IMR-90 (cell line): ENCODE measurements around the gene LRRC36. TPM values are rescaled to one million over a fixed set of nuclear protein-coding genes. Genes with fewer than 3 reads are reported as not detected.

Source experiments
- ATAC-seq: fragments of 200-7000 bp; cut with Tn5 transposase; 2 replicates; pipeline ENCODE4 v1.9.1; 2020; ENCODE audit warnings: low read depth, mild to moderate bottlenecking, moderate library complexity
- BruUV-seq: library from RNA; stranded (reverse); fragments of 400-500 nt; replicated peaks from 2 replicates; lab custom pipeline; 2021; lab: Mats Ljungman, UMichigan
- CTCF ChIA-PET: fragments of 300-600 bp; formaldehyde crosslinking; extraction: SDS; loops from one replicate; lab custom pipeline; 2021; ENCODE audit warnings: antibody characterized with exemption; lab: Yijun Ruan, JAX
- POLR2A ChIA-PET: fragments of 300-600 bp; sonication (Branson Sonifier 250); formaldehyde crosslinking; loops from one replicate; lab custom pipeline; 2022; ENCODE audit warnings: antibody characterized with exemption; ENCODE audit not compliant: unreplicated experiment; lab: Charles Lee
- DNase-seq: peaks from one replicate; pipeline ENCODE4 v3.0.0; 2013
- H2AFZ ChIP-seq: replicated peaks from 2 replicates; pipeline ENCODE3; 2013; ENCODE audit warnings: low read length, mild to moderate bottlenecking; ENCODE audit not compliant: poor library complexity
- H2AK5ac ChIP-seq: 2 replicates; pipeline ENCODE4 v1.6.1; 2013; ENCODE audit warnings: low read depth, low read length, inconsistent platforms
- H2AK9ac ChIP-seq: replicated peaks from 2 replicates; pipeline ENCODE3; 2013; ENCODE audit warnings: mild to moderate bottlenecking, low read depth, low read length, moderate library complexity; ENCODE audit not compliant: poor library complexity
- H2BK120ac ChIP-seq: 2 replicates; pipeline ENCODE4 v1.6.1; 2013; ENCODE audit warnings: low read depth, low read length, inconsistent platforms
- H2BK15ac ChIP-seq: 3 replicates; pipeline ENCODE4 v1.6.1; 2013; ENCODE audit warnings: low read depth, low read length, inconsistent platforms
- H2BK20ac ChIP-seq: 2 replicates; pipeline ENCODE4 v1.6.1; 2013; ENCODE audit warnings: low read depth, mild to moderate bottlenecking, inconsistent platforms, low read length, moderate library complexity
- H2BK5ac ChIP-seq: 2 replicates; pipeline ENCODE4 v1.6.1; 2013; ENCODE audit warnings: mild to moderate bottlenecking, low read depth, low read length, inconsistent platforms; ENCODE audit not compliant: poor library complexity, severe bottlenecking
- H3K14ac ChIP-seq: replicated peaks from 2 replicates; pipeline ENCODE4 v1.6.1; 2013; ENCODE audit warnings: low read depth, low read length, inconsistent platforms
- H3K18ac ChIP-seq: 2 replicates; pipeline ENCODE4 v1.6.1; 2013; ENCODE audit warnings: low read depth, low read length, control low read depth
- H3K23ac ChIP-seq: 2 replicates; pipeline ENCODE4 v1.6.1; 2013; ENCODE audit warnings: low read depth, low read length, inconsistent platforms
- H3K27ac ChIP-seq: 2 replicates; pipeline ENCODE4 v1.5.1; 2013; ENCODE audit warnings: mild to moderate bottlenecking, control low read depth, low read length; ENCODE audit not compliant: insufficient read depth
- H3K27me3 ChIP-seq: 2 replicates; pipeline ENCODE4 v1.6.1; 2013; ENCODE audit warnings: low read length; ENCODE audit not compliant: control insufficient read depth, insufficient read depth
- H3K36me3 ChIP-seq: 2 replicates; pipeline ENCODE4 v1.6.1; 2013; ENCODE audit warnings: low read length, mixed read lengths; ENCODE audit not compliant: control insufficient read depth, insufficient read depth
- H3K4ac ChIP-seq: 2 replicates; pipeline ENCODE4 v1.6.1; 2013; ENCODE audit warnings: low read depth, low read length, inconsistent platforms
- H3K4me1 ChIP-seq: 2 replicates; pipeline ENCODE4 v1.6.1; 2013; ENCODE audit warnings: low read length, mixed read lengths; ENCODE audit not compliant: control insufficient read depth, insufficient read depth
- H3K4me2 ChIP-seq: 2 replicates; pipeline ENCODE4 v1.6.1; 2013; ENCODE audit warnings: low read depth, mild to moderate bottlenecking, control low read depth, low read length, moderate library complexity
- H3K4me3 ChIP-seq: 2 replicates; pipeline ENCODE4 v1.5.1; 2013; ENCODE audit warnings: low read depth, mild to moderate bottlenecking, control low read depth, low read length, moderate library complexity; ENCODE audit not compliant: insufficient read depth
- H3K56ac ChIP-seq: 2 replicates; pipeline ENCODE4 v1.6.1; 2013; ENCODE audit warnings: low read length, inconsistent platforms; ENCODE audit not compliant: insufficient read depth; ENCODE audit errors: extremely low read depth
- H3K79me1 ChIP-seq, 2 experiments: 2 replicates each; pipeline ENCODE4 v1.6.1; 2013; ENCODE audit warnings: low read length in 2 of 2, inconsistent platforms in 1 of 2, low read depth in 1 of 2
- H3K9ac ChIP-seq: 2 replicates; pipeline ENCODE4 v1.6.1; 2013; ENCODE audit warnings: low read depth, low read length, control low read depth
- H3K9me1 ChIP-seq: 2 replicates; pipeline ENCODE4 v1.6.1; 2013; ENCODE audit warnings: low read length, inconsistent platforms; ENCODE audit not compliant: insufficient read depth
- H3K9me3 ChIP-seq: 2 replicates; pipeline ENCODE4 v1.6.1; 2013; ENCODE audit warnings: low read length; ENCODE audit not compliant: control insufficient read depth, insufficient read depth
- H4K20me1 ChIP-seq: 2 replicates; pipeline ENCODE4 v1.6.1; 2013; ENCODE audit warnings: low read length, inconsistent platforms; ENCODE audit not compliant: insufficient read depth
- H4K5ac ChIP-seq: 2 replicates; pipeline ENCODE4 v1.6.1; 2013; ENCODE audit warnings: mild to moderate bottlenecking, low read depth, low read length, control low read depth
- H4K8ac ChIP-seq, 2 experiments: 2 replicates each; pipeline ENCODE4 v1.6.1; 2013; ENCODE audit warnings: low read depth in 2 of 2, low read length in 2 of 2, control low read depth in 1 of 2, inconsistent platforms in 1 of 2
- H4K91ac ChIP-seq: 2 replicates; pipeline ENCODE4 v1.6.1; 2013; ENCODE audit warnings: low read depth, low read length, inconsistent platforms; ENCODE audit not compliant: insufficient read depth
- BHLHE40 ChIP-seq: fragments of 150-350 bp; IDR thresholded peaks from 2 replicates; pipeline ENCODE4 v1.6.1; 2016; ENCODE audit warnings: mild to moderate bottlenecking, low read depth, low read length
- CHD1 ChIP-seq: IDR thresholded peaks from 2 replicates; pipeline ENCODE4 v1.6.1; 2012; ENCODE audit warnings: low read depth, low read length, improper control_type of control experiment
- MAZ ChIP-seq: IDR thresholded peaks from 2 replicates; pipeline ENCODE4 v1.6.1; 2012; ENCODE audit warnings: low read depth, mild to moderate bottlenecking, low read length, improper control_type of control experiment, moderate library complexity, borderline replicate concordance
- SMC3 ChIP-seq: fragments of 150-350 bp; IDR thresholded peaks from 2 replicates; pipeline ENCODE4 v1.6.1; 2016; ENCODE audit warnings: low read depth, mild to moderate bottlenecking, antibody characterized with exemption, low read length, moderate library complexity
- USF2 ChIP-seq: fragments of 150-350 bp; IDR thresholded peaks from 2 replicates; pipeline ENCODE4 v1.6.1; 2017; ENCODE audit warnings: mild to moderate bottlenecking, antibody characterized with exemption, low read length, low read depth
- WGBS, 2 experiments: methylation state at CpG; one replicate each; pipeline versions ENCODE4 v1.1.5 to v1.1.7; 2013; ENCODE audit warnings: missing lambda C conversion rate in 2 of 2; ENCODE audit not compliant: insufficient read length in 1 of 2; ENCODE audit errors: extremely low coverage in 2 of 2; 5-methylcytosine and 5-hydroxymethylcytosine counted together
- dilution Hi-C: fragments of 300-500 bp; cut with HindIII; formaldehyde crosslinking; loops from one replicate; pipeline ENCODE4 v1.14.3; 2018; ENCODE audit warnings: low sequenced_read_pairs; ENCODE audit not compliant: unreplicated experiment
- in situ Hi-C: fragments of 300-500 bp; cut with MboI; formaldehyde crosslinking; loops from 3 replicates; pipeline ENCODE4 v1.14.3; 2019; ENCODE audit warnings: low sequenced_read_pairs, inconsistent platforms, mixed read lengths
- intact Hi-C: fragments of 100-400 bp; cut with micrococcal nuclease; formaldehyde crosslinking; loops from 2 replicates; pipeline ENCODE4 v1.10.0; 2022
- polyA plus RNA-seq, 3 experiments: library from polyadenylated mRNA; depleted of rRNA; stranded (reverse); fragments of >200 nt; gene quantifications; 2 replicates each; pipeline ENCODE4 v1.2.3, GENCODE V29; 2012; ENCODE audit warnings: low replicate concordance in 1 of 3
- total RNA-seq: library from RNA; depleted of rRNA; stranded (reverse); fragments of >200 nt; gene quantifications from 2 replicates; pipeline ENCODE4 v1.2.3, GENCODE V29; 2012

LRRC36 gene
- total and polyA plus RNA-seq, 2 of the 4 experiments (the other 2 are of a cell fraction): 0.18 to 0.29 TPM

DNA sequence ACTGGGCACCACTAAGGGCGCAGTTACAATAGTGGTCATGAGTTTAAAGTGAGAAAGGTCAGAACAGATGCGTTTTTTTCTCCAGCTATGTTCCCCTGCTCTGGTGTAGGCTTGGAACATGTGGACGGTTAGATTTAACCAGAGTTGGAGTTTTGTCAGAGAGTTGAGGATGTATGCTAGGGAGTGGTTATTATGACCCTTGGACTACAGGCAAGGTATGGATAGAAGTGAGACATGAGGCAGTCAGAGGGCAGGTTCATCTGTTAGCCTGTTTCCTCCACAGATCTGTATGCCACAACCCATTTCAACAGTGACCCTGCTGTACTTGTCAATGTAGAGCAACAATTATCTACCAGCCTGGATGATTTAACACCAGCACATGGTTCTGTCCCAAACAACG lies 44.0 kb downstream of the LRRC36 start:
- 85% methylated on average over 2 of the region's 4 CpGs; no CpG with 5 or more reads in 1 of the 2 experiments for WGBS, 2 experiments
- no peak overlapping the region for H3K4ac ChIP-seq
- H3K18ac ChIP-seq: no peak overlapping the region
- no peaks in the 10 kb centered on the region for H3K9me1 ChIP-seq
- H4K5ac ChIP-seq: no peak overlapping the region
- H3K36me3 ChIP-seq: no peaks in the 10 kb centered on the region
- no peak overlapping the region for H3K9ac ChIP-seq
- no peak overlapping the region for H3K14ac ChIP-seq
- ChIA-PET POLR2A (no interaction called here), CTCF (no interaction called here)
- in situ Hi-C loops: no loop called here
- peaks cover 26% of the 10 kb centered on the region for H3K27me3 ChIP-seq
- no peaks in the 10 kb centered on the region for H4K20me1 ChIP-seq
- no peaks in the 10 kb centered on the region for H3K9me3 ChIP-seq
- no peak overlapping the region for H2AK5ac ChIP-seq
- H3K4me2 ChIP-seq: no peak overlapping the region
- H3K56ac ChIP-seq: no peak overlapping the region
- no peak overlapping the region for H3K27ac ChIP-seq
- dilution Hi-C loops: no loop called here
- no peak overlapping the region for H4K91ac ChIP-seq
- TF ChIP-seq BHLHE40 (no peak), USF2 (no peak), CHD1 (no peak), MAZ (no peak), SMC3 (no peak)
- H2BK5ac ChIP-seq: no peak overlapping the region
- intact Hi-C loops: loop anchor here (5.0 kb wide), 1 partner anchor 97 kb away; no protein-coding TSS in a partner anchor
- peaks cover 3% of the 10 kb centered on the region; the same call in 1 of the 2 replicates for H3K4me1 ChIP-seq
- H2BK15ac ChIP-seq: no peak overlapping the region
- no peak overlapping the region for H2AFZ ChIP-seq
- no peak overlapping the region for H4K8ac ChIP-seq
- no peak overlapping the region for H2BK20ac ChIP-seq
- ATAC-seq: no peak
- BruUV-seq: no TSS peak
- H3K4me3 ChIP-seq: no peak overlapping the region
- H2AK9ac ChIP-seq: no peak overlapping the region
- no peaks in the 10 kb centered on the region for H3K79me1 ChIP-seq
- H2BK120ac ChIP-seq: no peak overlapping the region
- no peak overlapping the region for H3K23ac ChIP-seq
- no peak for DNase-seq
